WI38 (cell line): ENCODE data around the gene XRCC3.

Experiments
- H3K4me3 ChIP-seq: 2 replicates; pipeline ENCODE4 v1.5.1; 2011; ENCODE audit warnings: low read depth, mild to moderate bottlenecking, control low read depth, low read length
- CTCF ChIP-seq: IDR thresholded peaks from 2 replicates; pipeline ENCODE4 v1.5.1; 2012; ENCODE audit warnings: low read depth, mild to moderate bottlenecking, control low read depth, low read length

XRCC3 gene

GRCh38 chr14:103705118-103705503, 10.1 kb downstream of the XRCC3 start:
- no peak for TF ChIP-seq CTCF
- H3K4me3 ChIP-seq = no peak overlapping the region

DNA sequence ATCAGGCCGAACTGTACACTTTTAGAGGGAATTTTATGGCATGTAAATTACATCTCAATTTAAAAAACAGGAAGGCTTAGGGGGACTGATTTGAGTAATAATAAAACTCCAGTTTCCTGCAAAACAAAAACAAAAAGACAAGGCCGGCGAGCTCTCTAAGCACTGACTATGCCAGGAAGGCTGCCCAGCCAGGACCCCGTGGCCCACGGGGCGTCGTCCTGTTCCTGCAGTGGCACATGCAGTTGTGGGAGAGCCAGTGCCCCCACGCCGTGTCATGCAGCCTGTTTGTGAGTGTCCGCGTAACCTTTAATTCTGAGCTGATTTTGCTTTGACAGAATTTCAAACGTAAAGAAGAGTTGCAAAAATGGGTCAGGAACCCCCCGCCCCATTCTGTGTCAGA, 10.5 kb downstream of the XRCC3 start:
- no peak for TF ChIP-seq CTCF

GRCh38 chr14:103703433-103704385, 11.5 kb downstream of the XRCC3 start:
- TF ChIP-seq CTCF = no peak
- no peak overlapping the region for H3K4me3 ChIP-seq

More for the DNA sequence above, 10.5 kb downstream of the XRCC3 start:
- no peak overlapping the region for H3K4me3 ChIP-seq

- no peak for TF ChIP-seq CTCF
These were observed 12.5 kb downstream of the XRCC3 start for GRCh38 chr14:103702497-103703432.

GRCh38 chr14:103702095-103702494, 13.2 kb downstream of the XRCC3 start:
- H3K4me3 ChIP-seq = no peak overlapping the region
- no peak for TF ChIP-seq CTCF

More at GRCh38 chr14:103702497-103703432, 12.5 kb downstream of the XRCC3 start:
- no peak overlapping the region for H3K4me3 ChIP-seq

DNA sequence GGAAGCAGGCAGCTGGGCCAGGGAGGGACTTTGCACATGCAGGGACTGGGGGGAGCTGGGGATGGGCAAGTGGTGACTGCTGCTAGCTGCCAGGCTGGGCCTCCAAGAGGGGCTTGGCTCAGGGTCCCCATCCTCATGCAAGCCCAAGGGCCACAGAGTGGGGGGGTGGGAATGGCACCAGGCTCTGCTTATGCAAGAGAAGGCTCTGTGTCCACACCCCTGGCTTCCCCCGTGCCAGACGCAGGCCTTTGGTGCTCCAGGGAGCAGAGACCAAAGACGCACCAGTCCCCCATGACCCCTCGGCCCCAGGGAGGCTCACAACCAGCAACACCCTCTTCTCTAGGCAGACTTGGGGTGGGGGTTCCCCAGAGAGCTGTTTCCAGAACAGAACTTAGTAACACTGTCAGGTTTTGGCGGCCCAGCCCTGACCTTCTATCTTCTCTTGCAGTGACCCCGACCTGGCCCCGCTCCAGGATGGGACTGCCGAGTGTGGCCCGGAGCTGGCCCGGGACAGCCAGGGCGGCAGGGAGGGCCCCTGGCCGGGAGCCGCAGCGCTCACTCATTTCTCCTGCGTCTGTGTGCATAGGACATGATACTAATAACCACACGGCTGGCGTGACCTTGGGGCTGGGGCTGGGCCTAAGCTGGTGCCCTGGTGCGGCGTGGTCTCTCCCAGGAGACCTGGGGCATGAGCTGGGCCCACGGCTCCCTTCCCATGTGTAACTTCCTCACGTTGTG, 14.3 kb downstream of the XRCC3 start:
- TF ChIP-seq CTCF = no peak

More for the DNA sequence above, 14.3 kb downstream of the XRCC3 start:
- H3K4me3 ChIP-seq = no peak overlapping the region
